Measurements from ENCODE around the gene ELL.

Gene ELL

DNA sequence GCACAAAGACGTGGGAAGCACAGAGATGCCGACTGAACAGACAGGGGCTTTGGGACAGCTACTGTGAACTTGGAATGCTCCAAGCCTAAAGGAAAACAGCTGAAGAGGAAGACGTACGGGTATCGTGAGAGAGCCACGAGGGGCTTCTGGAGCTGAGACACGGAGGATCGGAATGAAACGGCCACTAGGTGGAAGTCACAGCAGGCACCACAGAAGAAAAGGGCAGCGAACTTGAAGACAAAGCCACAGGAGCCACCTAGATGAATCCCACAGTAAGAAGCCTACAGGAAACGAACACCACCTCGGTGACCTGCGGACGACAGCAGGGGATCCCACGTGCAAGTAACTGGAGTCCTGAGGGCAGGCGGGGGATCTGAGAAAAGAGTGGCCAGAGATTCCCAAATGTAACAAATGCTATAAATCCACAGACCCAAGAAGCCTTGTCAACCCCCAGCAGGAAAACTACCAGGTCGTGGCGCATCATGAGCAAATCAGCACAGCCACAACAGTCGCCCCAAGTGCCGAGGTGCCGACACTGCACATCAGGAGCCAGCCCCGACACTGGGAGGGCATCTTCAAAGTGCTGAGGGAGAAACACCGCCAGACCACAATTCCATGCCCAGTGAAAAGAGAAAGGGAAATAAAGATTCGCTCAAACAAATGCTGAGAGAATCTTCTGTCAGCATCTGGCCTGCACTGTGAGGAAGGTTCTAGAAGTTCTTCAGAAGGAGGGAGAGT lies 44.7 kb downstream of the ELL start:
- no peak for ATAC-seq
- TF ChIP-seq ESRRG (CRISPR knock-in tag; IDR thresholded peaks at IDR 0.05) (no peak), ZNF565 (CRISPR knock-in tag; conservative IDR thresholded peaks at IDR 0.05; ENCODE audit: low read depth) (no peak), BACH2 (CRISPR knock-in tag; IDR thresholded peaks at IDR 0.05; ENCODE audit: borderline replicate concordance) (no peak), ZC3H10 (CRISPR knock-in tag; IDR thresholded peaks at IDR 0.05) (no peak), ZNF70 (CRISPR knock-in tag; IDR thresholded peaks at IDR 0.05) (no peak), TOX (CRISPR knock-in tag; IDR thresholded peaks at IDR 0.05; ENCODE audit: borderline replicate concordance) (no peak), OSR1 (CRISPR knock-in tag; IDR thresholded peaks at IDR 0.05) (no peak), ZFP30 (CRISPR knock-in tag; IDR thresholded peaks at IDR 0.05) (no peak), ZNF8 (CRISPR knock-in tag; IDR thresholded peaks at IDR 0.05) (no peak), ARNTL (CRISPR knock-in tag; IDR thresholded peaks at IDR 0.05; ENCODE audit: borderline replicate concordance, low read depth) (no peak)
- TF ChIP-seq, protein P1, sequence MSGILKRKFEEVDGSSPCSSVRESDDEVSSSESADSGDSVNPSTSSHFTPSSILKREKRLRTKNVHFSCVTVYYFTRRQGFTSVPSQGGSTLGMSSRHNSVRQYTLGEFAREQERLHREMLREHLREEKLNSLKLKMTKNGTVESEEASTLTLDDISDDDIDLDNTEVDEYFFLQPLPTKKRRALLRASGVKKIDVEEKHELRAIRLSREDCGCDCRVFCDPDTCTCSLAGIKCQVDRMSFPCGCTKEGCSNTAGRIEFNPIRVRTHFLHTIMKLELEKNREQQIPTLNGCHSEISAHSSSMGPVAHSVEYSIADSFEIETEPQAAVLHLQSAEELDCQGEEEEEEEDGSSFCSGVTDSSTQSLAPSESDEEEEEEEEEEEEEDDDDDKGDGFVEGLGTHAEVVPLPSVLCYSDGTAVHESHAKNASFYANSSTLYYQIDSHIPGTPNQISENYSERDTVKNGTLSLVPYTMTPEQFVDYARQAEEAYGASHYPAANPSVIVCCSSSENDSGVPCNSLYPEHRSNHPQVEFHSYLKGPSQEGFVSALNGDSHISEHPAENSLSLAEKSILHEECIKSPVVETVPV (CRISPR knock-in tag; IDR thresholded peaks at IDR 0.05) = no peak
- TF ChIP-seq, protein P2, sequence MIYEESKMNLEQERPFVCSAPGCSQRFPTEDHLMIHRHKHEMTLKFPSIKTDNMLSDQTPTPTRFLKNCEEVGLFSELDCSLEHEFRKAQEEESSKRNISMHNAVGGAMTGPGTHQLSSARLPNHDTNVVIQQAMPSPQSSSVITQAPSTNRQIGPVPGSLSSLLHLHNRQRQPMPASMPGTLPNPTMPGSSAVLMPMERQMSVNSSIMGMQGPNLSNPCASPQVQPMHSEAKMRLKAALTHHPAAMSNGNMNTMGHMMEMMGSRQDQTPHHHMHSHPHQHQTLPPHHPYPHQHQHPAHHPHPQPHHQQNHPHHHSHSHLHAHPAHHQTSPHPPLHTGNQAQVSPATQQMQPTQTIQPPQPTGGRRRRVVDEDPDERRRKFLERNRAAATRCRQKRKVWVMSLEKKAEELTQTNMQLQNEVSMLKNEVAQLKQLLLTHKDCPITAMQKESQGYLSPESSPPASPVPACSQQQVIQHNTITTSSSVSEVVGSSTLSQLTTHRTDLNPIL (CRISPR knock-in tag; IDR thresholded peaks at IDR 0.05; ENCODE audit: low read depth) = no peak

DNA sequence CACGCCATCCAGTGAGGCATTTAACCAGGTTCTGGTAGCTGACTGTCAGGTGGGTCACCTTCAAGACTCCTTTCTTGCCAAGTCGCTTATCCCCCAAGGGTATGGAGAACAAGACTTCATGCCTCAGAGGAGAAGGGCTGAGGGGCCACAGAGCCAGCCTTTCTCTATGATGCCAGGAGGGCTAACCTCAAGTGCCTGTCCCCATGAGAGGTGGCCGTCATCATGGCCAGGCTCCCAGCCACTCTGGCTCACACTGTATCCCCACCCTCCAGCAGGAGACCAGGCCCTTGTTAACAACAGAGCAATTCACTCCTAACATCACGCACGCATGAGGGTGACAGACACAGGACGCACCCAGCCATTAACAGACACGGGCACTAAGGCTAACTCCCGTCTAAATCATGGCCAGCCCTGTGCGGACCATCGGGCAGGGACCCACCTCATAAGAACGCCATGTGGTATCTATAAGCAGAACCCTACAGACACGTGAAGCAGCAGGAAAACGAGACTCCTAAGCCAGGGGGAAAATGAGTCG lies 45.3 kb downstream of the ELL start:
- TF ChIP-seq ZC3H10 (CRISPR knock-in tag; IDR thresholded peaks at IDR 0.05) (no peak), SNAI2 (CRISPR knock-in tag; IDR thresholded peaks at IDR 0.05) (no peak), GLIS3 (CRISPR knock-in tag; IDR thresholded peaks at IDR 0.05) (no peak), ZNF8 (CRISPR knock-in tag; IDR thresholded peaks at IDR 0.05) (no peak), OSR1 (CRISPR knock-in tag; IDR thresholded peaks at IDR 0.05) (no peak), ISL1 (CRISPR knock-in tag; IDR thresholded peaks at IDR 0.05) (no peak)
- TF ChIP-seq, protein P3, sequence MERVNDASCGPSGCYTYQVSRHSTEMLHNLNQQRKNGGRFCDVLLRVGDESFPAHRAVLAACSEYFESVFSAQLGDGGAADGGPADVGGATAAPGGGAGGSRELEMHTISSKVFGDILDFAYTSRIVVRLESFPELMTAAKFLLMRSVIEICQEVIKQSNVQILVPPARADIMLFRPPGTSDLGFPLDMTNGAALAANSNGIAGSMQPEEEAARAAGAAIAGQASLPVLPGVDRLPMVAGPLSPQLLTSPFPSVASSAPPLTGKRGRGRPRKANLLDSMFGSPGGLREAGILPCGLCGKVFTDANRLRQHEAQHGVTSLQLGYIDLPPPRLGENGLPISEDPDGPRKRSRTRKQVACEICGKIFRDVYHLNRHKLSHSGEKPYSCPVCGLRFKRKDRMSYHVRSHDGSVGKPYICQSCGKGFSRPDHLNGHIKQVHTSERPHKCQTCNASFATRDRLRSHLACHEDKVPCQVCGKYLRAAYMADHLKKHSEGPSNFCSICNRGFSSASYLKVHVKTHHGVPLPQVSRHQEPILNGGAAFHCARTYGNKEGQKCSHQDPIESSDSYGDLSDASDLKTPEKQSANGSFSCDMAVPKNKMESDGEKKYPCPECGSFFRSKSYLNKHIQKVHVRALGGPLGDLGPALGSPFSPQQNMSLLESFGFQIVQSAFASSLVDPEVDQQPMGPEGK (CRISPR knock-in tag; IDR thresholded peaks at IDR 0.05; ENCODE audit: borderline replicate concordance) = no peak
- TF ChIP-seq, protein P4, sequence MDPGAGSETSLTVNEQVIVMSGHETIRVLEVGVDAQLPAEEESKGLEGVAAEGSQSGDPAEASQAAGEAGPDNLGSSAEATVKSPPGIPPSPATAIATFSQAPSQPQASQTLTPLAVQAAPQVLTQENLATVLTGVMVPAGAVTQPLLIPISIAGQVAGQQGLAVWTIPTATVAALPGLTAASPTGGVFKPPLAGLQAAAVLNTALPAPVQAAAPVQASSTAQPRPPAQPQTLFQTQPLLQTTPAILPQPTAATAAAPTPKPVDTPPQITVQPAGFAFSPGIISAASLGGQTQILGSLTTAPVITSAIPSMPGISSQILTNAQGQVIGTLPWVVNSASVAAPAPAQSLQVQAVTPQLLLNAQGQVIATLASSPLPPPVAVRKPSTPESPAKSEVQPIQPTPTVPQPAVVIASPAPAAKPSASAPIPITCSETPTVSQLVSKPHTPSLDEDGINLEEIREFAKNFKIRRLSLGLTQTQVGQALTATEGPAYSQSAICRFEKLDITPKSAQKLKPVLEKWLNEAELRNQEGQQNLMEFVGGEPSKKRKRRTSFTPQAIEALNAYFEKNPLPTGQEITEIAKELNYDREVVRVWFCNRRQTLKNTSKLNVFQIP (CRISPR knock-in tag; IDR thresholded peaks at IDR 0.05; ENCODE audit: borderline replicate concordance, low read depth) = no peak

DNA sequence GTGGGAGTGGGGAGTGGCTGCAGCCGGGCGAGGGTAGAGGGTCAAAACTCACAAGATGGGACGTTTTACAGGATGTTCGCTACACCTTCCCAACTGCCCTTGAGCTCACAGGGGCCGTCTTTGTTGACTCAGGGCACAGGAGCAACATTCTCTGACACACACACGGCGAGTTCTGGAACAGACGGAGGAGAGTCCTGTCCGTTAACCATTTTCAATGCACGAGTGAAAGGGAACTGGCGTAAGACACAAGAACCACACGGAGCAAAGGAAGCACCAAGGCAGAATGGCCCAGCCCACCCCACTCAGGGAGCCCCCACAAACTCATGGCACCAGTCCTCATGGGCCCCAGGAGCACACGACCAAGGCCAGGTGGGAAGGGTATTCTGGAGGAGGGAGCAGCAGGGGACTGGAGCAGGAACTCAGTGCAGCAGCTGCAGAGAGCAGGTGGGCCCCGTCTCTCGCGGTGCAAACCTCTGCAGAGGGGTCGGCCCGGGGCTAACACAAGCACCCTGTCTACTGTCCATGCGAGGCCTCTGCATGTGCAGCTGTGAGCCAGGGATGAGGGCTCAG lies 46.0 kb downstream of the ELL start:
- no peak for TF ChIP-seq ARNTL (CRISPR knock-in tag; IDR thresholded peaks at IDR 0.05; ENCODE audit: borderline replicate concordance, low read depth)
- no peak for TF ChIP-seq ZNF70 (CRISPR knock-in tag; IDR thresholded peaks at IDR 0.05)
- TF ChIP-seq ZNF8 (CRISPR knock-in tag; IDR thresholded peaks at IDR 0.05) = no peak
- TF ChIP-seq, protein P4 (CRISPR knock-in tag; IDR thresholded peaks at IDR 0.05; ENCODE audit: borderline replicate concordance, low read depth) = no peak
- TF ChIP-seq, protein P3 (CRISPR knock-in tag; IDR thresholded peaks at IDR 0.05; ENCODE audit: borderline replicate concordance) = no peak
- no peak for TF ChIP-seq SNAI2 (CRISPR knock-in tag; IDR thresholded peaks at IDR 0.05)
- no peak for TF ChIP-seq OSR1 (CRISPR knock-in tag; IDR thresholded peaks at IDR 0.05)
- TF ChIP-seq TOX (CRISPR knock-in tag; IDR thresholded peaks at IDR 0.05; ENCODE audit: borderline replicate concordance) = no peak
- no peak for TF ChIP-seq ESRRG (CRISPR knock-in tag; IDR thresholded peaks at IDR 0.05)
- TF ChIP-seq, protein P2 (CRISPR knock-in tag; IDR thresholded peaks at IDR 0.05; ENCODE audit: low read depth) = no peak
- TF ChIP-seq, protein P5, sequence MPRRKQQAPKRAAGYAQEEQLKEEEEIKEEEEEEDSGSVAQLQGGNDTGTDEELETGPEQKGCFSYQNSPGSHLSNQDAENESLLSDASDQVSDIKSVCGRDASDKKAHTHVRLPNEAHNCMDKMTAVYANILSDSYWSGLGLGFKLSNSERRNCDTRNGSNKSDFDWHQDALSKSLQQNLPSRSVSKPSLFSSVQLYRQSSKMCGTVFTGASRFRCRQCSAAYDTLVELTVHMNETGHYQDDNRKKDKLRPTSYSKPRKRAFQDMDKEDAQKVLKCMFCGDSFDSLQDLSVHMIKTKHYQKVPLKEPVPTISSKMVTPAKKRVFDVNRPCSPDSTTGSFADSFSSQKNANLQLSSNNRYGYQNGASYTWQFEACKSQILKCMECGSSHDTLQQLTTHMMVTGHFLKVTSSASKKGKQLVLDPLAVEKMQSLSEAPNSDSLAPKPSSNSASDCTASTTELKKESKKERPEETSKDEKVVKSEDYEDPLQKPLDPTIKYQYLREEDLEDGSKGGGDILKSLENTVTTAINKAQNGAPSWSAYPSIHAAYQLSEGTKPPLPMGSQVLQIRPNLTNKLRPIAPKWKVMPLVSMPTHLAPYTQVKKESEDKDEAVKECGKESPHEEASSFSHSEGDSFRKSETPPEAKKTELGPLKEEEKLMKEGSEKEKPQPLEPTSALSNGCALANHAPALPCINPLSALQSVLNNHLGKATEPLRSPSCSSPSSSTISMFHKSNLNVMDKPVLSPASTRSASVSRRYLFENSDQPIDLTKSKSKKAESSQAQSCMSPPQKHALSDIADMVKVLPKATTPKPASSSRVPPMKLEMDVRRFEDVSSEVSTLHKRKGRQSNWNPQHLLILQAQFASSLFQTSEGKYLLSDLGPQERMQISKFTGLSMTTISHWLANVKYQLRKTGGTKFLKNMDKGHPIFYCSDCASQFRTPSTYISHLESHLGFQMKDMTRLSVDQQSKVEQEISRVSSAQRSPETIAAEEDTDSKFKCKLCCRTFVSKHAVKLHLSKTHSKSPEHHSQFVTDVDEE (CRISPR knock-in tag; IDR thresholded peaks at IDR 0.05) = no peak
- TF ChIP-seq ZNF565 (CRISPR knock-in tag; conservative IDR thresholded peaks at IDR 0.05; ENCODE audit: low read depth) = no peak
- no peak for TF ChIP-seq GLIS3 (CRISPR knock-in tag; IDR thresholded peaks at IDR 0.05)
- TF ChIP-seq ZFP30 (CRISPR knock-in tag; IDR thresholded peaks at IDR 0.05) = no peak

More for the DNA sequence above, 45.3 kb downstream of the ELL start:
- no peak for ATAC-seq

More for the DNA sequence above, 46.0 kb downstream of the ELL start:
- no peak for ATAC-seq

Measured in SK-N-SH treated with all-trans-retinoic acid at 6 μM for 48 hours (cell line).